ENCODE measurements around the gene SLC15A1.

The SLC15A1 gene

DNA sequence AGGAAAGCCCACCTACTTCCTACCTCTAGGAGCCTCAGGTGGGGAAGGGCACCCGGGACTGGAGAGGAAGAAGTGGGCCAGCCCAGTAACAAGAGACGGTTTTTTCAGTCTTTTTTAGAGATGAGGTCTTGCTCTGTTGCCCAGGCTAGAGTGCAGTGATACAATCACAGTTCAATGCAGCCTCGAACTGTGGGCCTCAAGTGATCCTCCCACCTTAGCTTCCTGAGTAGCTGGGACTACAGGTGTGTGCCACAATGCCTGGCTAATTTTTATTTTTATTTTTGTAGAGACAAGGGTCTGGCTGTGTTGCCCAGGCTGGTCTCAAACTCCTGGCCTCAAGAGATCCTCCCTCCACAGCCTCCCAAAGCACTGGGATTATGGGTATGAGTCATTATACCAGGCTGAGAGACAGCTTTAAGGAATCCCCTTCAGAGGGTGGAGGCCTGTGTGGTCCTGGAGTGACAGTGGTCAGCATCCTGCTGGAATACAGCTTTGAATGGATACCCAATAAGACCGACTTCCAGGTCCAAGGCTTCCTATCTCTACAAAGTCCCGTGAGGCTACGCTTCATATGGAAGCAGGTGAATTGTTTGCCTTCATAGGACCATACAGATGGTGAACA, 63.0 kb downstream of the SLC15A1 start:
- DNase-seq: no peak

DNA sequence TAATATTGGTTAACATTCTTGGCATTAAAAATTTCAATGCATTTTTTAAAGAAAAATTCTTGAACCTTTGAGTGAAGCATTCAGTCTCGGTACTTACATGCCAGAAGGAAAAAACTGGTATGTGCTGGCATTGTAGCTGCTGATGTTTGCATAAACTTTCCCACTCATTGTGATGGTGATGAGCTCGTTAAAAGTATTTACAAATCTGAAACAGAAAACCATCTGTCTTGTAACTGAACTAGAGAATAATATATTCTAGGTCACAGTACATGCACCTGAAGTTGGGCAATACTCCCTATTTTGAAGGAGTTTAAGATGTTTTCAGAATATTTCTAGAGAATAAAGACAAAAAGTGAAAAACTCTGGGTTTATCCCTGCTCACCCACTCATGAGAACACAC, 64.1 kb downstream of the SLC15A1 start:
- DNase-seq: no peak

DNA sequence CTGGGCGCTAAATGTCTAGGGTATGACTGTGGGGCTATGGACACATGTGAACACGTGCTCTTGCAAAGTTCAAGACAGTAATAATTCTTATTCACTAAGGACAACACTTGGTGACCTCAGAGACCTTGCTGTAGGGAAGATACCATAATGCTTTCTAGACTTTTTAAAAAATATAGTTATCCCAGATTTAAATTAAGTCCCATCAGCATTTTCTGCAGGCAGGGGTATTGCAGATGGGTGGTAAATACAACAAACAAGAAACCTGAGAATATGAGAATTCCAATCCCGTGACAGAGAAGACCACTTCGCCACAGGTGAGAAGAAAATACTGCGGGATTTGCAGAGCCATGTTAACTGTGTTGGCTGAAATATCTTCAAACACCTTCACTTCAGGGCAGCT, 65.2 kb downstream of the SLC15A1 start:
- DNase-seq: no peak

DNA sequence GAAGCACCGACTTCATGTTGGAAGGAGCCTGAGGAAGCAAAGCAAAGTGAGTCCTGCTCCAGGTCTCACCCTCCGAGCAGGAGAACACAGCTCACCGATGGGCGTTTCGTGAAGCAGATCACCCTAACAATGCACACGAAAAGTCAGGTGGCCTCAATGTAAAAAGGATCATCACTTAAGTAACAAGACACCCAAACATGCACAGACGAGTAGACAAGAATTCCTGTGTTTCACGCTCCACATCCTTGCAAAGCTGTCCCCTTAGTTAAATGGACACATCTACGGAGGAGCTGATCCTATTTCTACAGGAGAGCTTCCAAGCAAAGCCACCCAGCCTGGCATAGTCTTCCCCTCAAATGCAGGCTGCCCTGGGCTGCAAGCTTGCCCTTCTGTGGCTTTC, 66.2 kb downstream of the SLC15A1 start:
- no peak for DNase-seq

DNA sequence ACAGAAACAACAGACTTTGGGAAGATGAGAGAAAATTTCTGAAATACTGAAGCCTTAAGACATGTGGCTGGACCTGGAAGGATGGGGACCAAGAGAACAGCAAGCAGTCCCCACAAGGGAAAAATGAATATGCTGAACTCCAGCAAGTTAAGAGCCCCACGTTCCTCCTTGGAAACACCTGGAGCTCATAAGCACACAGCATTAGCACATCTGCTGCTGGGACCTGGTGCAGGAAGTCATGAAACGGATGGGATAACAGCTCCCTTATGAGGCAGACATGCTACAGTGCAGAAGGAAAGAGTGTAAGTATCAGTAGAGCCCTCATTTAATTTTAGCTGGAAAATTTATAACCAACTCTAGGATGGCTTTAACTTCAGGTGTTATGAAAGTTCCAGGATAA, 67.3 kb downstream of the SLC15A1 start:
- no peak for DNase-seq

DNA sequence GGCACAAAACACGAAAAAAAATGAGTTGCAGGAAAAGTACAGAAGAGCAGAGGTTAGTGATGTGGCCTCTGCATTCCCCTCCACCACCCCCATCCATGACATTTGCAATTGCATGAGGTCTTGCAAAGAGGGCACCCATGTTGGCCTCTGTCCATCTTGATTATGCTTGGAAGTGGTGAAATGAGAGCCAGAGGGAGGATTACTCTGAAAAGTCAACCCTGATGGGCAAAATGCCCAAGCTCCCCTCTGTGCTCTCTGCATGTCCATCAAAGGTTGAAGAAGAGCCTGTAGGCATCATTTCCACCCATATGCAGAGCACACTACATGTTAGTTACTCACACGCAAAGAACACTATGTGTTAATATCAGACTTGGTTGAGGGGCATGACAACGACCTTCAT, 71.4 kb downstream of the SLC15A1 start:
- DNase-seq: peak; percentile 5

DNA sequence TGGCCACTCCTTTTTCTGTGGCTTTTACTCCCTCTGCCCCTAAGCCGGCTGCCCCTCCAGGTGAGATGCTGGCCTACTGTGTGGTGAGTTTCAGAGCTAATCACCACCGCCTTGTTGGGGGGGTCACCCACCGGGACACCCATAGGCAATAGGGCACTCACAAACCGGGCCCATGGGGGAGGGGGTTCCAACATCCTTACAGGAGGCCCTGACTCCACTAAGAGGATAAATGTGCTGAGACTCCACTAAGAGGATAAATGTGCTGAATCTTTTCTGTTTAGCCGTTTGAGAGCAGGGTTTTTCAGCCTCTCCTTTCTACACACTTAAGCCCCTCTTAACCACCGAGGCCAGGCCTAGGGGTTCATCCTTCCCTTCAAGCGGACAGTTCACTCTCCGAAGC, 73.7 kb downstream of the SLC15A1 start:
- DNase-seq: no peak

DNA sequence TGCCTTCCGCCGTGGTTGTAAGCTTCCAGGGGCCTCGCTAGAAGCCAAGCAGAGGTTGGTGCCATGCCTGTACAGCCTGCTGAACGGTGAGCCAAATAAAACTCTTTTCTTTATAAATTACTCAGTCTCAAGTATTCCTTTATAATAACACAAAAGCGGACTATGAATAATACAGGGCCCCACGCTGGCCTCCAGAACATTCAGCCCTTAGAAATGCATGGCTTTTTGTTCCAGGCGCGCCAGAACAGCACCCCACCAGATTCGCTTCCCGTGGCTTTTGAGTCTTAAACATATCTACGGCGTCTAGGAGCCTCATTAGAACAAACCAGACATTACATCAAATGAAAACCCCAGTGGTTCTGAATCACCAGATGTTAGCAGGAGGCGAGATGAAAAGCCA, 75.1 kb downstream of the SLC15A1 start:
- DNase-seq: no peak

DNA sequence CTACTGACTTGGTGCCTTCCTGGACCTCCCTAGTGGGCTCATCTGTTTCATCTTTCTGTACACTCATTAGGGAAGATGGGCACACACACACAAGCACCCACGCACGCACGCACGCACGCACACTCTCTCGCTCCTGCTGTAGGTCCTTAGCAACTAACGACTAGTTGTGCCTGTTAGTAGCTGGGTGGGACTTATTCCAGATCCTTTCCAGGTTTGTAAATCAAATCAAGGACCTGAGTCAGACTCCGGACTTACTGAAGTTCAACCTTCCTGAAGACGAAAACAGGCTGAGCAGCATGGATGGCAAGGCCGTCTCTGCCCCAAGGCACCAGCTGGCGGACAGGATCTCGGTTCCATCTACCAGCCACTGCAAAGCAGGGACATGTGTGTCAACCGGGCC, 76.2 kb downstream of the SLC15A1 start:
- DNase-seq: no peak

DNA sequence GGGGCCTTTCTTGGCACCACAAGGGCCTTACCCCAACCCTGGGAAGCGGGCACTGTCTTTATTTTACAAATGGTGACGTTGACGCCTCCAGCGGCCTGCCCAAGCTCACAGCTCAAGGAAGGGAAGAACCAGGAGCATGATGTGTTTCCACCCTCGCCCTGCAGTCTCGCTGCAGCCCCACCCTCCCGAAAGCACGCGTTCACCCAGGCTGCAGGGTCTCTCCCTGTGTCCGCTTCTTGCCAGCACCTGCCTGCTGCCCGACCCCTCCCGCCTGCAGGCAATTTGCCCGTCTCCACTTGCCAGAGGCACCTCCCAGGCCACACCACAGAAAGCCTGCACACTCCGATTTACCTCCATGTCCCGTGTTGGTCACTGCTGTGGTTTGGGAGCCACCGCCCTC, 76.6 kb downstream of the SLC15A1 start:
- no peak for DNase-seq

DNA sequence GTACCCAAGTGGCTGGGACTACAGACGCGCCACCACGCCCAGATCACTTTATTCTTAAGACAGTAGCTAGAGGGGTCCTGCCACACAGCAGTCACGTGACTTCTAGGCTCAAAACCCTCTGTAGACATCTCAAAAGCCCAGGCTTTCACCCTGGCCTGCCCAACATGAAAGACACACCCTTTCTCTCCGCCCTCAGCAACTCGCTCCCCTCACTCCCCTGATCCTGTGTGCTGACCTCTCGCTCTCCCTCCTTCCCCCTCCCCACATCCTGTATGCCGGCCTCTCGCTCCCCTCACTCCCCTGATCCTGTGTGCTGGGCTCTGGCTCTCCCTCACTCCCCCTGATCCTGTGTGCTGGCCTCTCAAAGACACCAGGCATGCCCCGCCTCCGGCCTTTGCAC, 77.4 kb downstream of the SLC15A1 start:
- DNase-seq: no peak

DNA sequence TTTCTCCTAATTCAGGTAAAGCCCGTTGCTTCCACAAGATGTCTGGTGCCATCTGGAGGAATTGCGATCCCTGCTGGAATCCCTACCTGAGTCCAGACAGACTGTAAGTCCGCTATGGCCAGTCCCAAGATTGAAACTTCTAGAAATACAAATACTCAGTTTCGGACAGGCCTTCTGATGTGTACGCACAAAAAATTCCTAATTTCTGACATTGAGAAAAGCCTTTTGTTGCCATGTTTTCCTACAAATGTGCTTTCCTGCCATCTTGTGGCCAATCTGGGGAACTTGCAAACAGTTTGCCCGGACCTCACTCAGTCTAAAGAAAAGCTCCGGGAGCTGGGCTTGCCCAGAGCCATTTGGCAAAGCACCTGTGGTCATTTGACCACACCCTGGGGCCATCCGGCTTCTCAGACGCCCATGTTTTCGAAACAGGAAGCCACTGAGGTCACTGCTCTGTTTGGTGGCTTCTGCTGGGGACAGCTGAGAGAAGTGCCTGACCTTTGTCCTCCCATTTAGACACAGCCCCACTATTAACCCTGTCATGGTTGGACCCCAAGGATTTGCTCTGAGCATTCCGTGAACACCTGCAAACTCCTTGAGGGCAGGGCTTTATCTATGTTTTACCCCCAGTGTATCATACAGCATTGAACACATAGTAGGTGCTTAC, 79.4 kb downstream of the SLC15A1 start:
- DNase-seq: peak; percentile 57

DNA sequence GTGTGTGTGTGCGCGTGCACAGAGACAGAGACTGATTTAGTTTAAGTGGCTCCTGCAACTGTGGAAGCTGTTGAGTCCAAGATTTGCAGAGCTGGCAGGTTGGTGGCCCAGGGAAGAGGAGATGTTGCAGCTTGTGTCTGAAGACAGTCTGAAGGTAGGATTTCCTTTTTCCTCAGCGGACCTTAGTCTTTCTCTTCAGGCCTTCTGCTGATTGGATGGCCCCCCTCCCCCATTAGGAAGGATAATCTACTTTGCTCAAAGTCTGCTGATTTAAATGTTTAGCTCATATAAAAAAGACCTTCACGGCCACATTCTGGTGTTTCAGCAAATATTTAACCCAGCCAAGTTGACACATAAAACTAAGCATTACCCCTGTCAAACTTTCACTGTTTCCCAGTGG, 84.3 kb downstream of the SLC15A1 start:
- DNase-seq: no peak

DNA sequence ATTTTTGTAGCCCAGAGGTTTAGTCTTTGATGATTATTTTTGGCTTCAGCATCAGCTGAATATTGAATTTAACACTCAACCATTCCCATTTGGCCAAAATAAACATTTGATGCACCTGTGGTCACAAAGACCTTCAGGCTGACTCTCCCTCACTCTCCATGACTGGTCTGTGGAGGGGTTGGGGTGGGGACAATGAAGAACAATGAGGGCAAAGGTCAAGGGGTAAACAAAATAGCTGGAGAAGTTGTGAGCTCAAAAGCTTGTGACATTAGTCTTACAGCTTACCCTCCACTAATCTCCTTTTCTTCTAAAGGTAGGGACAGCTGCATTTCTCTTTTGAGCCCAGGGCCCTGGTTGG, 86.9 kb downstream of the SLC15A1 start:
- peak; percentile 59 for DNase-seq

DNA sequence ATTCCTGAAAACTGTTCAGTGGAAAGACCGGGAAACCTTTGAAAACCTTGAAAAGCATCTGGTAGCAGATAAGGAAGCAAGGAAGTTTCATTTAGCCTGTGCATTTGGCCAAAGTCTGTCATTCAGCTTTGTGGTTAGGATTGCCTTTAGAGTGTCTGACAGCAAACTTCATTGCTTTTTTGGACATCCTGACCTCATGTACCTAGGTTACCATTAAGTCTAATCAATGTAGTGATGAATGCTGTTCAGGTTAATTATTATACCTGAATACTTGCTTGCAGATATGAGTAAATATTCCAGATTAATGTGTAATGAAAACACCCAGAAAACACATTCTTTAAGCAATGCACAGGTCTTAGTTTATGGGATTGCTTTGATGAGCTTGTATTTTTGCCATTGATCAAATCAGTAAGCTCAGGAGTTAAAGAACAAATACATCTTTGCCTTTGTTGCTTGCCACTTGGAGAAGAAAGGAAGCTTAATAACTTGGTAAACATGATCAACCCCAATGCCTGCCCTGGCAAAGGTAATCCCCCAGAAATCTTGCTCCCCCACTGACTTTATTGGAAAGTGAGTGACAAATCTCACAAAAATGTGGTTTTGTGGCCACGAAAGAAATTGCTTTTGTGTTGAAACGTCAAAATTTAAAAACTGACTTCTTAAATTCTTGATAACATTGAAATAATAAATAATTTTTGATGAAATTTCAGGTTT, 87.4 kb downstream of the SLC15A1 start:
- peak; percentile 43 for DNase-seq

DNA sequence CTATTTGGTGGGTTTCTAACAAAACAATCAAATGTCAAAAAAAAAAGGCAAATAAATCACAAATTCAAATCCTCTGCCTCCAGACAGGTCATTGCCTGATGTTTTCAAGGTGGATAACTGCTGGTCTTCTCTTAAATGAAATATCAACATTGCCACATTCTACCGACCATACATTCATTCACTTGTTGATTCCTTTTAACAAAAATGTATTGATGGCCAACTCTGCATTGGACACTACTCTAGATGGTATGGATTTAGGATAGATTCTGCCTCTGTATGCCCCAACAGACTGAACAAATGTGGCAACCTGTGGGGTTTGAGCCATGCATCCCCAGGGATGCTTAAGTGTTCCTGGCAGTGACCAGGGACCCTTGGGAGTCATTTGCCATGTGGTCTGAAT, 88.0 kb downstream of the SLC15A1 start:
- DNase-seq: peak; percentile 31

DNA sequence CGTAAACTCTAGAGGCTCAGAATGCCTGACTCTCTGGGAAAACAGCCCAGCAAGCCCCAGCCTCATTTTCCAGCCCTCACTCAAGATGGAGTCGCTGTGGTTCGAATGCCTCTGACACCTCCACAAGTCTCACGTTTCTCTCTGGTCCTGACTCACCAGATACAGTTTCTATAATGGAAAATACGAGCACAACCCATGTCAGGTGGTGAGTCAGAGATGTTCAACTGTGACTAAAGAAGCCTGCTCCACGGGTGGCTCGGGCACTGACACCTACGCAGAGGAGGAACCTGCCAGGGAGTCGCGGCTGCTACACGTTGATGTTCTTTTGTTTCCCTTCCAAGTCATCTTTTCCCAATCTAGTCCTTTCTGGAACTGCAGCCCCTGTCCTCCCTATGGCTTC, 88.4 kb downstream of the SLC15A1 start:
- DNase-seq: no peak

DNA sequence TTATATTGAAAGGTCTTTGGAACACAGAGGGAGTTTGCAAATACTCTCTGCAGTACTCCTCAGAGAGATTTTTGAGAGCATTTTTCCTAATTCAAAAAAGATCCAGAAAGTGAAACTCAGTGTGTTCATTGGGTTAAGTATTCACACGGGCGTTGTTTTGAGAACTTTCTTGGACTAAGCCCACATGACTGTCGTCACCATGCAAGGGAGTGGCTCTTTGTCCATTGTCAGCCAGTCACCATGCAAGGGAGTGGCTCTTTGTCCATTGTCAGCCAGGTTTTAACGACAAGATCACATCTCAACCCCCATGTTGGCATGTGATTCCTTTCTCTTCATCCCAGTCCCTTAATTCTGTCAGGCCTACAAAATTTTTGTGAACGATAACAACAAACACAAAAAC, 94.3 kb downstream of the SLC15A1 start:
- DNase-seq: no peak

DNA sequence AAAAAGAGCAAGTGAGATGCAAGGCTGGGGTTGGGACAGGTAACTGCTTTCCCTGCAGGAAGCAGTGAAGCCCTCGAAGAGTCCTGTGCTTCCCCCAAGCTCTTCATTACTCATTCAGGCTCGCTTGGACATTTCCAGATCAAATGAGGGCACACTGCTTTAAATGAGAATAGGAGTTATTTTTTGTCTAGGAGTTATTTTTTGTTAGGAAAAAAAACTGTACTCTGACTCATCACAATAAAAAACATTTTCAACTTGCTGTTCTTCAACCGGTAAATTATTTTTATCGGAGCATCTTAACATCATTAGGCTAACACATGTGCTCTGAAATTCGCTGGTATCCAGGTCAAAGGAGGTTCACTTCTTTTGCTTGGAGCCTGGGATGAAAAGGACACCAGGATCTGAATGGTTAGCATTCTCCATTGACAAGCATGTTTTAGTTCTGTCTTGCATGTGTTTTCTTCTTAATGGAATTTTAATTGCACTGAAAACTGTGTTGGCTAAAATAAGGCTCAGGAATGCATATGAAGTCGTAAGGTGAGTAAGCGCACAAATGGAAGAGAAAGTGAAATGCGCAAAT, 94.9 kb downstream of the SLC15A1 start:
- no peak for DNase-seq

DNA sequence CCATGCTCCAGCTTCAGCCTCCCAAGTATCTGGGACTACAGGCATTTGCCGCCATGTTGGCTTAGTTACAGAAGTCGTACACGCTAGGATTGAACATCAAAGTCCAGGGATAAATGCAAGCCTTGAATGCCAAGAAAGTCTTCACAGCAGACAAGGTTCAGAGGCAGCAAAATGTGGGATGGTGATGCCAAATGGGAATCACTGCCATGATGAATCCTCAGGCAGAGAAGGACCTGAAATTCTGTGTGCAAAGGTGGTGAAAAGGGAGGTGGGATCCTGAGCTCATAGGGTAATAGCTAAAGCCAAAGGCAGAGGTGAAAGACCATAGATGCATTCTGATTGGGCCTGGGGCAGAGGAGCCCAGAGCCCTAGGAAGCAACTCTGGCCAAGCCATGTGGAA, 96.2 kb downstream of the SLC15A1 start:
- DNase-seq: no peak

DNA sequence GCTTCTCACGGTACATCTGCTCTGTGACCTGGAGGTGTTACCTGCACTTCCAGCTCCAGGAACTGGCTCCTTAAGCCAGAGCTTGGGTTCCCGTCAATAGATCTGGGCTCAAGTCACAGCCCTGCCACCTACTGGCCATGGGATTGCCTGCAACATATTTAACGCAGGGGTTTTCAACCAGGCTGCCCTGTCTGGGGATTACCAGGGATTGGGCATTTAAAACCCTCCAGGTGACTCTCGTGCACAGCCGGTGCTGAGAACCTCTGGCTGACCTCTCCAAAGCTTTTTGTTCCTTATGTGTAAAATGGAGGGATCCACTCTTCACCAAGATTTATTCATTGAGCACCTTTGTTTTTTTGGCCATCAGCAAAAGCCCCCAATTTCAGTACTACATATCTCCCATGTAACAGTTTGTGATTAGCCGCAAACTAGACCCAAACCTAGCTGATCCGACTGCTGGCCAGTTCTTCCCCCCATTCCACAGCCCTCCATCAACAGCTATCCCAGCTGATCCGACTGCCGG, 98.9 kb downstream of the SLC15A1 start:
- DNase-seq: peak; percentile 65

DNA sequence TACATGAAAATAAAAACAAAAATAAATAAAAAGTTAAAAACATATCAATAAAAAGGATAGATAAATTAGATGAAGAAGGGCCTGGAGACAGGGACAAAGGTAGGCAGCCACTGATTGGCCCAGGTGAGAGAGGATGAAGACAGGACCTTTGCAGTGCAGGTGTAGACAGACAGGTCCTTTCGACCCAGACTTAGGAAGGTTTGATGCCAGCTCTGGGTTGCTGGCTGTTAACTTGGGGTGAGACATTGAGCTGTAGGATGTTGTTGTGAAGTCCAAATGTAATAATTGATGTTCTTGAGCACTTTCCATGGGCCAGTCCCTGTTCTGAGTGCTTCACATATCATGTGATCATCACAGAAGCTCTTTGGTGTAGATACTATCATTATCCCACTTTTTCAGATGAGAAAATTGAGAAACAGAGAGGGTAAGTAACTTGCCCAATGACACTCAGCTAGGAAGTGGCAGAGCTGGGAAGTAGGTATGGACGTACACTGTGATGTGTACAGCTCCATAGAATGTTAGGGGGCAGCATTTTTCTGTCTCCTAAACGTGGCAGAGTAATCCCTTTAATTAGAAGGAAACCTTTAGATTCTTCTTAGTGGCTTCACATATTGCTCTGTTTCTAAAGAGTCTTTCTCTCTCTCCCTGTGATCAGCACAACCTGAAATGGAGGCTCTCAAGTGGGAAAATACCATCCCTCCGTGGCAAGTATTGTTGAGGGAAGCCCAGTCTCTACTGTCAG, 99.6 kb downstream of the SLC15A1 start:
- DNase-seq: no peak

DNA sequence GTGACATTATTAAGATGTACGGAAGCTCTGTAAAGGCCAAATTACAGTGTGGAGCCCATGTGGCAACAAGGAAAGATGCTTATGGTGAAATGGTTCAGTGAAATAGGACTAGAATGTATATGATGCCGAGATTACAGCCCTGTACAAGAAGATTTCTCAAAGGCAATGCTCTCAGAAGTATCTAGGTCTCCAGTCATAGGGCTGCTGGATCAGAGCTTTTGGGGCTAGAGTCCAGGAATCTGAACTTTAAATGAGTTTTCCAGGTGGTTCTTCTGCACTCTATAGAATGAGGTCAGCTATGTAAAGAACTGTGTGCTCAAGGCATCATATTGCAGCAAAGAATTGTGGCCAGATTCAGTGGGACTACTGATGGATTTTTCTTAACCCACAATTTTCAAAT, 100.2 kb downstream of the SLC15A1 start:
- no peak for DNase-seq
